ENCODE measurements around the gene ZNRF3.

Gene ZNRF3

DNA sequence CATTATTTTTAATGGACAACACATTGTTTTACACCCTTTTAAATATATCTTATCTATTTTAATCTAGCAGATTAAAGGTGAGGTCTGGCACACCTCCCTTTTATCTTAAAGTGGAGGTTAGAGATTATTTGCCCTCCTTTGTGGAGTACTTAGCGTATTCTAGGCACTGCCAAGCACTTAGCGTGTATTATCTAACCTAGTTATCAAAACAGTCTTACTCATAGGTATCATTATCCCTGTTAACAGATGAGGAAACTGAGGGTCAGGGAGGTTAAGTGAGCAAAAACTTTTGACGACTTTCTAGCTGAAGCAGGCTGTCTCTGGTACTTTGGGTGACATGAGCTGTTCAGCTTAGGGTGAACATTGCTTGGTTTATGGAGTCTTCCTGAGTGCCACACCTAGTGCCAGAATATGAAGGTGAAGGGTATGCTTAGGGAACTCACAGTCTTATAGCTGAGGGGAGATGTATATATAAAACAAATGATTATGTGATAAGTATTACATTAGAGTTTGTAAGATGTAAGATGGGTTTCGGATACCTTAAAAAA lies 55.0 kb downstream of the ZNRF3 start (continued):
- TF ChIP-seq, protein P1, sequence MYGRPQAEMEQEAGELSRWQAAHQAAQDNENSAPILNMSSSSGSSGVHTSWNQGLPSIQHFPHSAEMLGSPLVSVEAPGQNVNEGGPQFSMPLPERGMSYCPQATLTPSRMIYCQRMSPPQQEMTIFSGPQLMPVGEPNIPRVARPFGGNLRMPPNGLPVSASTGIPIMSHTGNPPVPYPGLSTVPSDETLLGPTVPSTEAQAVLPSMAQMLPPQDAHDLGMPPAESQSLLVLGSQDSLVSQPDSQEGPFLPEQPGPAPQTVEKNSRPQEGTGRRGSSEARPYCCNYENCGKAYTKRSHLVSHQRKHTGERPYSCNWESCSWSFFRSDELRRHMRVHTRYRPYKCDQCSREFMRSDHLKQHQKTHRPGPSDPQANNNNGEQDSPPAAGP (tag by site-specific recombination; IDR thresholded peaks at IDR 0.05): no peak
- TF ChIP-seq ZBTB1 (tag by site-specific recombination; IDR thresholded peaks at IDR 0.05): no peak
- TF ChIP-seq, protein P2, sequence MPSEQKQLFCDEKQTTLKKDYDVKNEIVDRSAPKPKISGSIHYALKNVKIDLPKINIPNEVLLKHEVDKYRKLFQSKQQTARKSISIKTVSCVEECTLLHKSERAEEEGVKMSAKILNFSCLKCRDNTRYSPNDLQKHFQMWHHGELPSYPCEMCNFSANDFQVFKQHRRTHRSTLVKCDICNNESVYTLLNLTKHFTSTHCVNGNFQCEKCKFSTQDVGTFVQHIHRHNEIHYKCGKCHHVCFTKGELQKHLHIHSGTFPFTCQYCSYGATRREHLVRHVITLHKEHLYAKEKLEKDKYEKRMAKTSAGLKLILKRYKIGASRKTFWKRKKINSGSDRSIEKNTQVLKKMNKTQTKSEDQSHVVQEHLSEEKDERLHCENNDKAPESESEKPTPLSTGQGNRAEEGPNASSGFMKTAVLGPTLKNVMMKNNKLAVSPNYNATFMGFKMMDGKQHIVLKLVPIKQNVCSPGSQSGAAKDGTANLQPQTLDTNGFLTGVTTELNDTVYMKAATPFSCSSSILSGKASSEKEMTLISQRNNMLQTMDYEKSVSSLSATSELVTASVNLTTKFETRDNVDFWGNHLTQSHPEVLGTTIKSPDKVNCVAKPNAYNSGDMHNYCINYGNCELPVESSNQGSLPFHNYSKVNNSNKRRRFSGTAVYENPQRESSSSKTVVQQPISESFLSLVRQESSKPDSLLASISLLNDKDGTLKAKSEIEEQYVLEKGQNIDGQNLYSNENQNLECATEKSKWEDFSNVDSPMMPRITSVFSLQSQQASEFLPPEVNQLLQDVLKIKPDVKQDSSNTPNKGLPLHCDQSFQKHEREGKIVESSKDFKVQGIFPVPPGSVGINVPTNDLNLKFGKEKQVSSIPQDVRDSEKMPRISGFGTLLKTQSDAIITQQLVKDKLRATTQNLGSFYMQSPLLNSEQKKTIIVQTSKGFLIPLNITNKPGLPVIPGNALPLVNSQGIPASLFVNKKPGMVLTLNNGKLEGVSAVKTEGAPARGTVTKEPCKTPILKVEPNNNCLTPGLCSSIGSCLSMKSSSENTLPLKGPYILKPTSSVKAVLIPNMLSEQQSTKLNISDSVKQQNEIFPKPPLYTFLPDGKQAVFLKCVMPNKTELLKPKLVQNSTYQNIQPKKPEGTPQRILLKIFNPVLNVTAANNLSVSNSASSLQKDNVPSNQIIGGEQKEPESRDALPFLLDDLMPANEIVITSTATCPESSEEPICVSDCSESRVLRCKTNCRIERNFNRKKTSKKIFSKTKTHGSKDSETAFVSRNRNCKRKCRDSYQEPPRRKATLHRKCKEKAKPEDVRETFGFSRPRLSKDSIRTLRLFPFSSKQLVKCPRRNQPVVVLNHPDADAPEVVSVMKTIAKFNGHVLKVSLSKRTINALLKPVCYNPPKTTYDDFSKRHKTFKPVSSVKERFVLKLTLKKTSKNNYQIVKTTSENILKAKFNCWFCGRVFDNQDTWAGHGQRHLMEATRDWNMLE (tag by site-specific recombination; conservative IDR thresholded peaks at IDR 0.05; ENCODE audit: low read depth): no peak

DNA sequence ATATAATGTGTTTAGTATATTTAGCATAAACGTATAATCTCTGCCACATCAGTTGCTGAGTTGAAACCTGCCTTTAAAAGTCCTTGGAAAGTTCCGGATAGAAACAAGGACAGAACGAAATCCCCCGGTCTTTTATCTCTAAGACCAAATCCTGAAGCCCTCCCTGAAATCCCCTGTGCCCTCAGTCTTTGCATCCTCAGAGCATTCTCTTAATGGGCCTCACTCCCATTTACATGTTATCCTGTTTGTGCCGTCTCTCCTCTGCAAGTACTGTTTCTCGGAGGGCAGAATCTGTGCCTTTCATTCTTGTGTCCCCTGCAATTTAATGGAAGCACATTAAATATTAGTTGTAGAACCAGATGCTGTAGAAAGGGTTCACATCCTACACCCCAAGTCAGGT lies 56.0 kb downstream of the ZNRF3 start:
- no peak overlapping the region for H3K27ac ChIP-seq (ENCODE audit: extremely low read depth, low read depth, low read length)
- no peaks in the 10 kb centered on the region for H3K9me3 ChIP-seq (ENCODE audit: control insufficient read depth, insufficient read depth, low read depth, low read length)
- ChIA-PET POLR2A (no interaction called here), CTCF (interaction anchor here (0.7 to 1.6 kb wide), 4 partner anchors 10 to 888 kb away, joined by 3 to 5 read pairs (median 3); no protein-coding TSS in a partner anchor)
- TF ChIP-seq ZNF214 (tag by site-specific recombination; IDR thresholded peaks at IDR 0.05; ENCODE audit: borderline replicate concordance) (no peak), KLF16 (tag by site-specific recombination; IDR thresholded peaks at IDR 0.05) (no peak), ZNF133 (tag by site-specific recombination; IDR thresholded peaks at IDR 0.05) (no peak), ZNF433 (tag by site-specific recombination; IDR thresholded peaks at IDR 0.05; ENCODE audit: low read depth) (no peak), MYNN (tag by site-specific recombination; IDR thresholded peaks at IDR 0.05; ENCODE audit: borderline replicate concordance) (no peak), ZNF473 (tag by site-specific recombination; IDR thresholded peaks at IDR 0.05) (no peak), OVOL3 (tag by site-specific recombination; IDR thresholded peaks at IDR 0.05) (no peak)
- no peaks in the 10 kb centered on the region for H3K36me3 ChIP-seq (ENCODE audit: control insufficient read depth in 2 of 2, insufficient read depth in 1 of 2, low read length in 2 of 2)
- H3K4me1 ChIP-seq (ENCODE audit: control insufficient read depth, insufficient read depth, low read length): peaks cover 12% of the 10 kb centered on the region
- H3K4me3 ChIP-seq (ENCODE audit: low read depth, low read length): no peak overlapping the region

DNA sequence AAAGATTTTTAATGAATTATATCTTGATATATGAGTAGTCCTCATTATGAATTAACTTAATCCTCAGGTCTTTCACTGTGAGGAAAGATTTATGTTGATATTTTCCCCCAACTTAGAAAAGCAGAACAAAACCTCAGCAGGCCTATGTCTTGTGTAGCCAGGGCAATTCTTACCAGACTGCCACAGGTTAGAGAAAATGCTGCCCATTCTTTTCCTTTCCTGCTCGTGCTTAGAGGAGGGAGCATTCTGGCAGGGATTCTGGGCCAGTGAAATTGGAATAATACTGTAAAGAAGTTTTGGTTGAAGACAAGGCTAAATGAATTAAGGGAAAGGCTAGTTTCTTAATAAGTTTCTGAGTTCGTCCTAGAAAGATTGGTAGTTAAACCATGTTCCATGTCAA lies 56.6 kb downstream of the ZNRF3 start:
- H3K9me3 ChIP-seq (ENCODE audit: control insufficient read depth, insufficient read depth, low read depth, low read length): no peaks in the 10 kb centered on the region
- peaks cover 12% of the 10 kb centered on the region for H3K4me1 ChIP-seq (ENCODE audit: control insufficient read depth, insufficient read depth, low read length)
- H3K36me3 ChIP-seq (ENCODE audit: control insufficient read depth in 2 of 2, insufficient read depth in 1 of 2, low read length in 2 of 2): no peaks in the 10 kb centered on the region
- CTCF ChIA-PET: interaction anchor here (0.6 to 1.2 kb wide), 3 partner anchors 28 to 889 kb away, joined by 3 to 5 read pairs (median 3); no protein-coding TSS in a partner anchor
- H3K4me3 ChIP-seq (ENCODE audit: low read depth, low read length): no peak overlapping the region
- POLR2A ChIA-PET: interaction anchor here (0.7 kb wide), 1 partner anchor 38 kb away, joined by 3 read pairs; no protein-coding TSS in a partner anchor
- no peak overlapping the region for H3K27ac ChIP-seq (ENCODE audit: extremely low read depth, low read depth, low read length)
- TF ChIP-seq BCL6B (tag by site-specific recombination; IDR thresholded peaks at IDR 0.05): no peak
- no peak for TF ChIP-seq ZNF600 (tag by site-specific recombination; IDR thresholded peaks at IDR 0.05)
- no peak for TF ChIP-seq ZNF239 (tag by site-specific recombination; IDR thresholded peaks at IDR 0.05)
- TF ChIP-seq ZNF174 (tag by site-specific recombination; IDR thresholded peaks at IDR 0.05): no peak
- TF ChIP-seq ZNF530 (tag by site-specific recombination; IDR thresholded peaks at IDR 0.05; ENCODE audit: low read depth): no peak
- no peak for TF ChIP-seq ZNF221 (tag by site-specific recombination; IDR thresholded peaks at IDR 0.05; ENCODE audit: borderline replicate concordance)
- TF ChIP-seq ZNF704 (tag by site-specific recombination; IDR thresholded peaks at IDR 0.05): no peak
- TF ChIP-seq, protein P3, sequence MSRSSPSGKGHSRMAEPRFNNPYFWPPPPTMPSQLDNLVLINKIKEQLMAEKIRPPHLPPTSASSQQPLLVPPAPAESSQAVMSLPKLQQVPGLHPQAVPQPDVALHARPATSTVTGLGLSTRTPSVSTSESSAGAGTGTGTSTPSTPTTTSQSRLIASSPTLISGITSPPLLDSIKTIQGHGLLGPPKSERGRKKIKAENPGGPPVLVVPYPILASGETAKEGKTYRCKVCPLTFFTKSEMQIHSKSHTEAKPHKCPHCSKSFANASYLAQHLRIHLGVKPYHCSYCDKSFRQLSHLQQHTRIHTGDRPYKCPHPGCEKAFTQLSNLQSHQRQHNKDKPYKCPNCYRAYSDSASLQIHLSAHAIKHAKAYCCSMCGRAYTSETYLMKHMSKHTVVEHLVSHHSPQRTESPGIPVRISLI (tag by site-specific recombination; IDR thresholded peaks at IDR 0.05): no peak
- no peak for TF ChIP-seq ZNF398 (tag by site-specific recombination; IDR thresholded peaks at IDR 0.05)
- no peak for TF ChIP-seq GLIS2 (tag by site-specific recombination; IDR thresholded peaks at IDR 0.05)
- TF ChIP-seq HOXC10 (CRISPR knock-in tag; IDR thresholded peaks at IDR 0.05): no peak
- no peak for TF ChIP-seq ZNF677 (tag by site-specific recombination; IDR thresholded peaks at IDR 0.05)
